Heart right ventricle (tissue), 16 donors: Measurements from ENCODE around the gene GPT2. TPM values are rescaled to one million over a fixed set of nuclear protein-coding genes. Genes with fewer than 3 reads are reported as not detected.

Experiments
- ATAC-seq, 8 donors: fragments of 200-7000 bp; cut with Tn5 transposase; one replicate each; pipeline ENCODE4 v1.9.1; 2020; ENCODE audit warnings: mild to moderate bottlenecking in 8 of 8, moderate library complexity in 8 of 8, moderate number of reproducible peaks in 1 of 8
- DNase-seq, 2 donors: peaks; one replicate each; pipeline ENCODE4 v3.0.0-alpha.2; 2020
- H3K27ac ChIP-seq, 10 donors: fragments of 200-600 bp; sonication (generic) in 2 of 10; one replicate each; pipeline versions ENCODE4 v1.5.0 to v1.8.0; 2020 to 2022; ENCODE audit warnings: mild to moderate bottlenecking in 3 of 10
- H3K27me3 ChIP-seq, 7 donors: fragments of 200-600 bp; one replicate each; pipeline ENCODE4 v1.8.0; 2021 to 2022; ENCODE audit warnings: mild to moderate bottlenecking in 2 of 7
- H3K36me3 ChIP-seq, 9 donors: fragments of 200-600 bp; sonication (generic) in 1 of 9; one replicate each; pipeline versions ENCODE4 v1.5.0 to v1.8.0; 2020 to 2022; ENCODE audit warnings: mild to moderate bottlenecking in 2 of 9
- H3K4me1 ChIP-seq, 9 donors: fragments of 200-600 bp; sonication (generic) in 1 of 9; one replicate each; pipeline versions ENCODE4 v1.5.0 to v1.8.0; 2020 to 2022; ENCODE audit warnings: mild to moderate bottlenecking in 4 of 9
- H3K4me3 ChIP-seq, 10 donors: fragments of 200-600 bp; sonication (generic) in 2 of 10; one replicate each; pipeline versions ENCODE4 v1.5.0 to v1.8.0; 2020 to 2022; ENCODE audit warnings: mild to moderate bottlenecking in 7 of 10, moderate library complexity in 2 of 10
- H3K9me3 ChIP-seq, 11 donors: fragments of 200-600 bp in 10 of 11; sonication (generic) in 2 of 11; one replicate each; pipeline versions ENCODE4 v1.5.0 to v1.8.0; 2013 to 2022; ENCODE audit warnings: mild to moderate bottlenecking in 2 of 11, control low read depth in 1 of 11, moderate library complexity in 1 of 11
- WGBS, 2 donors: extraction: QIAGEN DNeasy Blood & Tissue Kit; methylation state at CpG; one replicate each; pipeline ENCODE4 v1.1.7; 2013; ENCODE audit warnings: inconsistent platforms in 1 of 2; 5-methylcytosine and 5-hydroxymethylcytosine counted together
- intact Hi-C, 10 donors: fragments of 100-400 bp; cut with DNase I; formaldehyde crosslinking; loops; one replicate each; pipeline versions ENCODE4 v1.11.1 to v1.14.2; 2022
- polyA plus RNA-seq, 2 donors: library from polyadenylated mRNA; stranded (reverse); fragments of 200-250 nt; gene quantifications; one replicate each; pipeline ENCODE4 v1.2.3, GENCODE V29; 2013
- total RNA-seq, 10 donors: library from RNA; stranded (reverse); fragmentation: NEBNext Ultra II Directional in 3 of 10; extraction: Animal tissue kit (Norgen Biotek cat#: 25700) in 3 of 10; gene quantifications; one replicate each; pipeline versions ENCODE4 v1.2.1 to v1.2.4, GENCODE V29; 2021 to 2023
- TF ChIP-seq, protein P1 (sequence below), 9 donors: fragments of 200-600 bp; sonication (generic) in 2 of 9; IDR thresholded peaks; one replicate each; pipeline versions ENCODE4 v1.5.0 to v1.8.0; 2021 to 2022; ENCODE audit warnings: antibody characterized with exemption in 9 of 9, mild to moderate bottlenecking in 5 of 9, moderate library complexity in 1 of 9
- donor health status: Arrhythmogenic right ventricular cardiomyopathy.
- donor health status: ischemic (EF 13 %, LVEDD 7.1; RV severe dilation, severe dysfunction).
- donor health status: healthy with polysubstance abuse.
- donor health status: DM: no; HTN: yes; CAD: no.
- donor health status: DM: no; HTN: no; CAD: no.
- donor health status: ischemic (EF 25% LVEDD 6.9; RV normal size, moderate dysfunction).
- donor health status: ischemic (EF 25% LVEDD 5.7; RV mildly dilated, moderate dysfunction).
- donor health status: healthy.
- donor health status: DM: yes; HTN: yes; CAD: no.
- donor health status: Ischemic cardiomyopathy.
- donor health status: ischemic (EF 35%, LVEDD 5.7; RV mildly dilated, moderate dysfunction).
- donor health status: nonischemic (EF 11% LVEDD 7.7; RV severe dilation, severe dysfunction).
- donor health status: DM: yes; HTN: yes; CAD: no.
- donor health status: PGD.
- donor health status: ischemic (EF 29% LVEDD 5.4; RV normal size, mild dysfunction).
- donor health status: nonischemic (EF 23%, LVEDD 6.1; RV moderate dilation, normal function).

Gene GPT2
- total and polyA plus RNA-seq, 12 donors = 6.7 to 23.7 (median 17.3) TPM

DNA sequence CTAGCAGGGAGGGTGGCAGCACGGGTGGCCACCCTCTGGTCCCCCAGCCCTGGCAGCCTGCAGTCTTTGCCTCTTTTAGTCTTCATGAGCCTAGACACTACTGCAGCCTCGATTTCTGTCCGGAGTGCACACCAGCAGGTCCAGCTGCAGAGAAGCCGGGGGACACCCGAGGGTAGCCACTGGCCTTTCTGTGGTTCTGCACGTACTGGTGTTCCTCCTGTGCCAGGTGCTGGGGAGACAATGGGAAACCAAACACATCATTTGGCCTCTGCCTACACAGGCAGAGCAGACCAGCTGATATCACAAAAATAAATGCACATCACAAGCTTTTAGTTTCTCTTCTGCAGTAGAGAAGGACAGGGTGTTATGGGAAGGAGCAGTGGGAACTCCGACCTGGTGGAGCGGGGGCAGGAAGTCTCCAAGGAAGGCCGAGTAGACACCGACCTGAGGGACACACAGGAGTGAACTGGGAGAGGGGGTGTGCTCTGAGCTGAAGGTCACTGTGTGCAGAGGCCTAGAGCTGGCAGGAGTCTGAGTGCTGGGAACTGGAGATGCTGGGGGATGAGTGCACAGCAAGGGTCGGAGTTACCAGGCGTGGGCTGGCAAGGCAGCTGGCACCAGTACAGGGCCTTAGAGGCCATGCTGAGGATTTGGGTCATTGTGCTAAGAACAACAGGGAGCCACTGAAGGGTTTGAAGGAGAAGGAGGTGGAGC is 23.1 kb downstream of the GPT2 start:
- ATAC-seq (peak in 5 of 8 donors; percentile 18 to 69 (median 32)), DNase-seq (no peak)
- Histone ChIP-seq H3K4me1 (peaks cover 0 to 7% (median 0%) of the 10 kb centered on the region in 9 donors), H3K27me3 (no peaks in the 10 kb centered on the region), H3K9me3 (no peaks in the 10 kb centered on the region), H3K36me3 (peaks cover 0 to 26% (median 0%) of the 10 kb centered on the region in 9 donors), H3K27ac (peak overlapping the region in 2 of 10 donors; percentile 10 to 49), H3K4me3 (no peak overlapping the region)
- intact Hi-C loops = loop anchor here in 8 of 10 donors (1.0 to 10.0 kb wide), 7 partner anchors 52 to 352 kb away; no protein-coding TSS in a partner anchor
- TF ChIP-seq, protein P1, sequence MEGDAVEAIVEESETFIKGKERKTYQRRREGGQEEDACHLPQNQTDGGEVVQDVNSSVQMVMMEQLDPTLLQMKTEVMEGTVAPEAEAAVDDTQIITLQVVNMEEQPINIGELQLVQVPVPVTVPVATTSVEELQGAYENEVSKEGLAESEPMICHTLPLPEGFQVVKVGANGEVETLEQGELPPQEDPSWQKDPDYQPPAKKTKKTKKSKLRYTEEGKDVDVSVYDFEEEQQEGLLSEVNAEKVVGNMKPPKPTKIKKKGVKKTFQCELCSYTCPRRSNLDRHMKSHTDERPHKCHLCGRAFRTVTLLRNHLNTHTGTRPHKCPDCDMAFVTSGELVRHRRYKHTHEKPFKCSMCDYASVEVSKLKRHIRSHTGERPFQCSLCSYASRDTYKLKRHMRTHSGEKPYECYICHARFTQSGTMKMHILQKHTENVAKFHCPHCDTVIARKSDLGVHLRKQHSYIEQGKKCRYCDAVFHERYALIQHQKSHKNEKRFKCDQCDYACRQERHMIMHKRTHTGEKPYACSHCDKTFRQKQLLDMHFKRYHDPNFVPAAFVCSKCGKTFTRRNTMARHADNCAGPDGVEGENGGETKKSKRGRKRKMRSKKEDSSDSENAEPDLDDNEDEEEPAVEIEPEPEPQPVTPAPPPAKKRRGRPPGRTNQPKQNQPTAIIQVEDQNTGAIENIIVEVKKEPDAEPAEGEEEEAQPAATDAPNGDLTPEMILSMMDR (IDR thresholded peaks at IDR 0.05) = no peak
- 79 to 89% methylated on average over 12 of the region's 12 CpGs for WGBS, 2 donors

DNA sequence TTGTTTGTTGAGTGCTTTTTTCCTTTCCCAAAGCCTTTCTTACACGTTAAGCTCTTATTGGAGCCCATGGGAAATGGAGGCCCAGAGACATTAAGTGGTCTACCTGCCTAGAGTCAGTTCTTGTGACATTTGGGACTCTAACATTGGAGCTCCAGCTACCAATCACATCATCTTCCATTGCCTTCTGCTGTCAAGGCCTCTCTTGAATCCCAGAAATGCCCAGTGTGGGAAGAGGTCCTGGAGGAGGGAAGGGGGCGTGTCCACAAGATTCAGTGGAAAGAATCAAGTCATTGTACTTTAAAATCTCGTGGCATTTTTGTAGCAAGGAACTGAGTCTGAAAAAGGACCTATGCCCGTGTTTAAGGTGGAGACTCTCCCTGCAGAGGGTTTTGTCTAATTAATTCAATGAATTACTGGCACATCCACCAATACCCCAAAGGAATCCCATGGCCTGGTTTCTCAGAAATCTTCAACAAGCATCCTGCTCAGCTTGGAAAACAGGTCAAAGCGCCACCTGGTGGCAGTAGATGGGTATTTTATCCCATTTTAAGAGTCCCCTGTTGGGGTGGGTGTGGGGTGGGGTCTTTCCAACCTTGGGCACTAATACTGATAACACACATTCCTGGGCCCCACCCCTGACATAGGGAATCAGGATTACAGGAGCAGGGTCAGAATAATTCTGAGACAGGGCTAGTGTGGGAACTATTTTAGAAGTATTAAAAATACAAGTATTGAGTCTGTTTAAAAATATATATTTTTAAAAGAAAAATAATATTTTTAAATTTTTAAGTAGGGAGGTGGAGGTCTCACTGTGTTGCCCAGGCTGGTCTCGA is 24.6 kb downstream of the GPT2 start:
- intact Hi-C loops = loop anchor here in 9 of 10 donors (1.0 to 10.0 kb wide), 8 partner anchors 54 to 354 kb away; no protein-coding TSS in a partner anchor
- 46 to 48% methylated on average over 6 of the region's 6 CpGs for WGBS, 2 donors
- Histone ChIP-seq H3K9me3 (no peaks in the 10 kb centered on the region), H3K36me3 (peaks cover 0 to 32% (median 0%) of the 10 kb centered on the region in 9 donors), H3K4me3 (no peak overlapping the region), H3K4me1 (peaks cover 0 to 7% (median 0%) of the 10 kb centered on the region in 9 donors), H3K27ac (no peak overlapping the region), H3K27me3 (no peaks in the 10 kb centered on the region)
- TF ChIP-seq, protein P1 (IDR thresholded peaks at IDR 0.05) = peak; percentile 60 to 91 (median 77)
- ATAC-seq (peak; percentile 33 to 73 (median 64)), DNase-seq (peak in 1 of 2 donors; percentile 43)

DNA sequence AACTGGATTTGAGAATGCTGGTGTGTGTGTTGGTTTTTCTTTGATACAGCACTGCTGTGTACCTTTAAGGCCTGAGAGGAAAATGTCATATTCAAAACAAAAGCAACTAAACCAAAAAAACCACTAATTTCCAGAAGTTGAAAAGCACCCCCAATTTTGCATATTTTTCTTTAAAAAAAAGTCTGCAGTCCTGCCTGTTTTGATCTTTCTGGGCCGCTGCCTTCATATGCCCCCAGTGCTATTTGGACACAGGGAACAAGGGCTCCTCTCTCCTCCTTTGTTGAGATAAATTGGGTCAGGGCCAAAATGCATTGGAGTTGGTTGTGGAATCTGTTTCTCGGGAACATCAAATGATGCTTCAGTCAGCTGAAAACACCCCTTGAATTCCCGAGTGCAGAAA is 26.9 kb downstream of the GPT2 start:
- no peak for ATAC-seq
- intact Hi-C loops = loop anchor here in 1 of 10 donors (10.0 kb wide), 1 partner anchor 236 kb away; no protein-coding TSS in a partner anchor
- TF ChIP-seq, protein P1 (IDR thresholded peaks at IDR 0.05) = no peak
- peaks cover 0 to 7% (median 0%) of the 10 kb centered on the region in 9 donors for H3K4me1 ChIP-seq
- no peaks in the 10 kb centered on the region for H3K27me3 ChIP-seq
- H3K9me3 ChIP-seq = no peaks in the 10 kb centered on the region
- H3K4me3 ChIP-seq = no peak overlapping the region
- peaks cover 0 to 30% (median 0%) of the 10 kb centered on the region in 9 donors for H3K36me3 ChIP-seq
- no peak for DNase-seq
- 62 to 66% methylated on average over 3 of the region's 3 CpGs for WGBS, 2 donors
- no peak overlapping the region for H3K27ac ChIP-seq

DNA sequence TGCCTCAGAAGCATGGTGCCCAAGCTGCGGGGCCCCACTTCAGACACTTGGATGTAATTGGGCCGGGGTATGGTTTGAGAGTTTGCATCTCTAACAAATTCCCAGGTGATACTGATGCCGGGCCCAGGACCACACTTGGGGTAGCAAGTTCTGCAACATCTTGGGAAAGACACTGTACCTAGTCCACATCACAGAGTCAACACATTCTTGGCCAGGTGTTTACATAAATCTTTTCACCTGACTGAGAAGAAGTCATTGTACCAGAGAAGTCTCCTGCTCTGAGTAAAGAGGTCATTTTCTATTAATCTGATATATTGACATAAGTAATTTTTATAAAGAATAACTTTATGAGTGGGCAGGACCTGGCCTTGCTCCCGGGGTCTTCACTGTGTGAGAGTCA is 27.5 kb downstream of the GPT2 start:
- WGBS, 2 donors = 93 to 97% methylated on average over 4 of the region's 4 CpGs
- no peaks in the 10 kb centered on the region for H3K27me3 ChIP-seq
- intact Hi-C loops = loop anchor here in 1 of 10 donors (10.0 kb wide), 1 partner anchor 237 kb away; no protein-coding TSS in a partner anchor
- TF ChIP-seq, protein P1 (IDR thresholded peaks at IDR 0.05) = no peak
- H3K4me1 ChIP-seq = peaks cover 0 to 7% (median 0%) of the 10 kb centered on the region in 9 donors
- H3K27ac ChIP-seq = no peak overlapping the region
- H3K9me3 ChIP-seq = no peaks in the 10 kb centered on the region
- H3K36me3 ChIP-seq = peaks cover 0 to 30% (median 0%) of the 10 kb centered on the region in 9 donors
- no peak overlapping the region for H3K4me3 ChIP-seq
- ATAC-seq (no peak), DNase-seq (no peak)
